Panc1 (cell line): Measurements from ENCODE around the gene AP3B1.

Experiments
- POLR2AphosphoS5 ChIP-seq: IDR thresholded peaks from 2 replicates; pipeline ENCODE4 v1.6.1; 2012; ENCODE audit warnings: mild to moderate bottlenecking, low read depth, low read length, moderate library complexity
- SIN3A ChIP-seq: IDR thresholded peaks from 2 replicates; pipeline ENCODE4 v1.6.1; 2012; ENCODE audit warnings: low read depth, mild to moderate bottlenecking, low read length, moderate library complexity, borderline replicate concordance; ENCODE audit not compliant: insufficient read depth
- TF ChIP-seq, protein P1 (sequence below): fragments of 450-650 bp; IDR thresholded peaks from 2 replicates; pipeline ENCODE4 v1.5.1; 2017; ENCODE audit warnings: mild to moderate bottlenecking
- TF ChIP-seq, protein P2 (sequence below), 2 experiments: IDR thresholded peaks; 2 replicates each; pipeline ENCODE4 v1.6.1; 2011 to 2012; ENCODE audit warnings: low read depth in 2 of 2, control low read depth in 1 of 2, low read length in 1 of 2, mild to moderate bottlenecking in 1 of 2, moderate library complexity in 1 of 2; ENCODE audit not compliant: insufficient read depth in 1 of 2

DNA sequence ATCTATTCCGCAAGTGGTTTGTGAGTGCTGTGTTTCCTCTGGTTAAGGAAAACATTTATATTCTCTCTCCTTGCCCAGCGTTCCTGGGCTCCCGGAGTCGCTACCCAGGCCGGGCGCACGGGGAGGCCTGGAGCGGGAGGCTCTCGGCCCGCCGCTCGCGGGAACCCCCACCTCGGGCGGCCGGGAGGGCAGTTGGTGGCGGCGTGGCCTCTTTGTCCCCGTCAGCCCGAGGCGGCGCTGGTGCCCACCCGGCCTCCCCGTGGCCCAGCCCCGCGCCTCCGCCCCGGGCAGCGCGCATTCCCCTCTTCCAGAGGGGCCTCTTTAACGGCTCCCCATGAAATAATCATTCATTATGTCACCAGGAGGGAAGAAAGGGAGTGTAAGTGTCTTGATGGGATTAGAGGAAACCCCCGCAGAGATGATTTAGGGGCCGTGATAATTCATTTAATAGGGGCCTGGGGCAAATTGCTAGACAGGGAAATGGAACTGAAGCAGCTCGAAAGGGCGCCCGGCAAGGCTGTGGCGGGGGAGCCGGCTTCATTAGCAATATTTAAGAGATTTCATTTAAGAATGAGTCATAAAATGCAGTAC, 336.5 kb downstream of the AP3B1 start:
- TF ChIP-seq, protein P1, sequence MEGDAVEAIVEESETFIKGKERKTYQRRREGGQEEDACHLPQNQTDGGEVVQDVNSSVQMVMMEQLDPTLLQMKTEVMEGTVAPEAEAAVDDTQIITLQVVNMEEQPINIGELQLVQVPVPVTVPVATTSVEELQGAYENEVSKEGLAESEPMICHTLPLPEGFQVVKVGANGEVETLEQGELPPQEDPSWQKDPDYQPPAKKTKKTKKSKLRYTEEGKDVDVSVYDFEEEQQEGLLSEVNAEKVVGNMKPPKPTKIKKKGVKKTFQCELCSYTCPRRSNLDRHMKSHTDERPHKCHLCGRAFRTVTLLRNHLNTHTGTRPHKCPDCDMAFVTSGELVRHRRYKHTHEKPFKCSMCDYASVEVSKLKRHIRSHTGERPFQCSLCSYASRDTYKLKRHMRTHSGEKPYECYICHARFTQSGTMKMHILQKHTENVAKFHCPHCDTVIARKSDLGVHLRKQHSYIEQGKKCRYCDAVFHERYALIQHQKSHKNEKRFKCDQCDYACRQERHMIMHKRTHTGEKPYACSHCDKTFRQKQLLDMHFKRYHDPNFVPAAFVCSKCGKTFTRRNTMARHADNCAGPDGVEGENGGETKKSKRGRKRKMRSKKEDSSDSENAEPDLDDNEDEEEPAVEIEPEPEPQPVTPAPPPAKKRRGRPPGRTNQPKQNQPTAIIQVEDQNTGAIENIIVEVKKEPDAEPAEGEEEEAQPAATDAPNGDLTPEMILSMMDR: no peak
- TF ChIP-seq SIN3A (no peak), POLR2AphosphoS5 (no peak)
- TF ChIP-seq, protein P2, sequence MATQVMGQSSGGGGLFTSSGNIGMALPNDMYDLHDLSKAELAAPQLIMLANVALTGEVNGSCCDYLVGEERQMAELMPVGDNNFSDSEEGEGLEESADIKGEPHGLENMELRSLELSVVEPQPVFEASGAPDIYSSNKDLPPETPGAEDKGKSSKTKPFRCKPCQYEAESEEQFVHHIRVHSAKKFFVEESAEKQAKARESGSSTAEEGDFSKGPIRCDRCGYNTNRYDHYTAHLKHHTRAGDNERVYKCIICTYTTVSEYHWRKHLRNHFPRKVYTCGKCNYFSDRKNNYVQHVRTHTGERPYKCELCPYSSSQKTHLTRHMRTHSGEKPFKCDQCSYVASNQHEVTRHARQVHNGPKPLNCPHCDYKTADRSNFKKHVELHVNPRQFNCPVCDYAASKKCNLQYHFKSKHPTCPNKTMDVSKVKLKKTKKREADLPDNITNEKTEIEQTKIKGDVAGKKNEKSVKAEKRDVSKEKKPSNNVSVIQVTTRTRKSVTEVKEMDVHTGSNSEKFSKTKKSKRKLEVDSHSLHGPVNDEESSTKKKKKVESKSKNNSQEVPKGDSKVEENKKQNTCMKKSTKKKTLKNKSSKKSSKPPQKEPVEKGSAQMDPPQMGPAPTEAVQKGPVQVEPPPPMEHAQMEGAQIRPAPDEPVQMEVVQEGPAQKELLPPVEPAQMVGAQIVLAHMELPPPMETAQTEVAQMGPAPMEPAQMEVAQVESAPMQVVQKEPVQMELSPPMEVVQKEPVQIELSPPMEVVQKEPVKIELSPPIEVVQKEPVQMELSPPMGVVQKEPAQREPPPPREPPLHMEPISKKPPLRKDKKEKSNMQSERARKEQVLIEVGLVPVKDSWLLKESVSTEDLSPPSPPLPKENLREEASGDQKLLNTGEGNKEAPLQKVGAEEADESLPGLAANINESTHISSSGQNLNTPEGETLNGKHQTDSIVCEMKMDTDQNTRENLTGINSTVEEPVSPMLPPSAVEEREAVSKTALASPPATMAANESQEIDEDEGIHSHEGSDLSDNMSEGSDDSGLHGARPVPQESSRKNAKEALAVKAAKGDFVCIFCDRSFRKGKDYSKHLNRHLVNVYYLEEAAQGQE (IDR thresholded peaks at IDR 0.05; ENCODE audit: insufficient read depth in 1 of 2, low read depth in 2 of 2, low read length in 1 of 2): no peak
